Keratinocyte (primary cell): ENCODE data around the gene PTPN13.

Experiments
- CTCF ChIP-seq, 3 experiments: IDR thresholded peaks in 1 of 3; conservative IDR thresholded peaks in 1 of 3; optimal IDR thresholded peaks in 1 of 3; 2 replicates in 2 of 3; 3 replicates in 1 of 3; pipeline versions ENCODE3 to v1.5.1; 2011; ENCODE audit warnings: low read length in 3 of 3, mild to moderate bottlenecking in 3 of 3, moderate library complexity in 2 of 3, control low read depth in 1 of 3, inconsistent platforms in 1 of 3; ENCODE audit not compliant: insufficient read depth in 2 of 3; ENCODE audit errors: extremely low read depth in 1 of 3
- EZH2 ChIP-seq: IDR thresholded peaks from one replicate; pipeline ENCODE4 v1.6.1; 2012; ENCODE audit warnings: inconsistent platforms, mild to moderate bottlenecking, low read length, moderate library complexity

- TF ChIP-seq CTCF (optimal IDR thresholded peaks at IDR 0.05 in 1 of 3, IDR thresholded peaks at IDR 0.05 in 1 of 3, conservative IDR thresholded peaks at IDR 0.05 in 1 of 3; ENCODE audit: extremely low read depth in 1 of 3, insufficient read depth in 2 of 3, low read length in 3 of 3) (no peak), EZH2 (no peak)
These were observed 237.4 kb downstream of the PTPN13 start for GRCh38 chr4:86831262-86832130.
